B cell (primary cell): ENCODE data around the gene SDC1.

Source experiments
- CTCF ChIP-seq: fragments of 200-600 bp; IDR thresholded peaks from one replicate; pipeline ENCODE4 v1.8.0; 2022; ENCODE audit warnings: antibody characterized with exemption, mild to moderate bottlenecking
- EZH2 ChIP-seq: IDR thresholded peaks from 2 replicates; pipeline ENCODE4 v1.6.1; 2012; ENCODE audit warnings: borderline replicate concordance, low read depth, mild to moderate bottlenecking, moderate library complexity, low read length; ENCODE audit not compliant: insufficient read depth, poor library complexity, severe bottlenecking

- TF ChIP-seq CTCF (no peak), EZH2 (no peak)
Observed at GRCh38 chr2:20212871-20213503, 11.9 kb downstream of the SDC1 start.
